Fibroblast of lung (primary cell): Measurements from ENCODE around the gene DDX10.
"Not testable (repeated sequence)": the region's sequence is repeated elsewhere in the genome, so short reads cannot be mapped to it uniquely, and the experiment has no call there.

Source experiments
- EZH2 ChIP-seq: IDR thresholded peaks from 2 replicates; pipeline ENCODE4 v1.5.1; 2012; ENCODE audit warnings: low read length, control low read depth, mild to moderate bottlenecking; ENCODE audit errors: missing control alignments
- TF ChIP-seq, protein P1 (sequence below), 2 donors: IDR thresholded peaks in 1 of 2; conservative IDR thresholded peaks in 1 of 2; 1 replicate in 1 of 2; 2 replicates in 1 of 2; pipeline ENCODE4 v1.5.1; 2011 to 2012; ENCODE audit warnings: low read length in 2 of 2, control low read depth in 1 of 2, inconsistent platforms in 1 of 2, low read depth in 1 of 2, mild to moderate bottlenecking in 1 of 2

DNA sequence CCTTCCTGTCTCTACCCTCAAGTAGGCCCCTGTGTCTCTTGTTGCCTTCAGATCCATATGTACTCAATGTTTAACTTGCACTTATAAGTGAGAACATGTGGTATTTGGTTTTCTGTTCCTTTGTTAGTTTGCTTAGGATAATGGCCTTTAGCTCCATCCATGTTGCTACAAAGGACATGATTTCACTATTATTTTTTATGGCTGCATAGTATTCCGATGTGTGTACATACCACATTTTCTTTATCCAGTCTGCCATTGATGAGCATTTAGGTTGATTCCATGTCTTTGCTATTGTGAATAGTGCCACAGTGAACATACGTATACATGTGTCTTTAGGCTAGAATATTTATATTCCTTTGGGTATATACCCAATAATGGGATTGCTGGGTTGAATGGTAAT, 75.3 kb downstream of the DDX10 start:
- TF ChIP-seq, protein P1, sequence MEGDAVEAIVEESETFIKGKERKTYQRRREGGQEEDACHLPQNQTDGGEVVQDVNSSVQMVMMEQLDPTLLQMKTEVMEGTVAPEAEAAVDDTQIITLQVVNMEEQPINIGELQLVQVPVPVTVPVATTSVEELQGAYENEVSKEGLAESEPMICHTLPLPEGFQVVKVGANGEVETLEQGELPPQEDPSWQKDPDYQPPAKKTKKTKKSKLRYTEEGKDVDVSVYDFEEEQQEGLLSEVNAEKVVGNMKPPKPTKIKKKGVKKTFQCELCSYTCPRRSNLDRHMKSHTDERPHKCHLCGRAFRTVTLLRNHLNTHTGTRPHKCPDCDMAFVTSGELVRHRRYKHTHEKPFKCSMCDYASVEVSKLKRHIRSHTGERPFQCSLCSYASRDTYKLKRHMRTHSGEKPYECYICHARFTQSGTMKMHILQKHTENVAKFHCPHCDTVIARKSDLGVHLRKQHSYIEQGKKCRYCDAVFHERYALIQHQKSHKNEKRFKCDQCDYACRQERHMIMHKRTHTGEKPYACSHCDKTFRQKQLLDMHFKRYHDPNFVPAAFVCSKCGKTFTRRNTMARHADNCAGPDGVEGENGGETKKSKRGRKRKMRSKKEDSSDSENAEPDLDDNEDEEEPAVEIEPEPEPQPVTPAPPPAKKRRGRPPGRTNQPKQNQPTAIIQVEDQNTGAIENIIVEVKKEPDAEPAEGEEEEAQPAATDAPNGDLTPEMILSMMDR (conservative IDR thresholded peaks at IDR 0.05 in 1 of 2, IDR thresholded peaks at IDR 0.05 in 1 of 2; ENCODE audit: low read depth in 1 of 2, low read length in 2 of 2) = not testable (repeated sequence)
- TF ChIP-seq EZH2 = not testable (repeated sequence)
